ENCODE results near the gene TDP1.

The TDP1 gene

DNA sequence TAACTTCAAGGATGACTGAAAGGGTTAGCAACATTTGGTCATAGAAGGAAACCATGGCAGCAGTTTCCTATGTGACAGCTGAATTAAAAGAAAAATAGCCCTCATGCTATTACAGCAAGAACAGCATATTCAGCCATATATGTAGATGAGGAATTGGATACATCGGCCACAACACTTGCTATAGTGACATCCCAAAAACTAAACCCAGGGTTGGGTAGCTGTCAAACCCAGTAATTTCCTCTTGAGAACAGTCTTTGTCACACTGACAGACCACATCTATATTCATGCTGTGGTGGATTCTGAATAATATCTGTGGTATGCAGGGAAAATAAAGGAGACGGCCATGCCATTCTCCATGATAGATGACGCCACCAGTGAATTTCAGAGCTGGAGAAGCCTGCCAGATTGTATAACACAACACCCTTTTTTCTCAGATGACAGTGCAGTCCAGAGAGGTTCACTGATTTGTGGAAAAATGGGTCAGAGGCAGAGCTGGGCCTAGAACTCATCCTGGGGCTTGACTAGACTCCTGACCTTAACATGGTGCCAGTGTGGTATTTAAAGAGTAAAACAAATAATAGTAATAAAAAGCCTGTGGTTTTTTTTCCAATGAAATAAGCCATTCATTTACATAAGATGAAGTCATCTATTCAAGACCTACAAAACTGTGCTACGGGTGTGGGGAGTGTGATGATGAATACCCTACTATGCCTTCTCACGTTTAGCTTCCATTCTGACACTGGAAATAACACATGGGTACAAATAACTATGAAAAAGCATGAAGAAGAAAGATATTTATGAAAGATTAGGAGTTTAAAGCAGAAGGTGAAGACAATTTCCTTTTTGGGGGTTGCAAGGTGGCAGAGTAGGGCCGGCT lies 33.5 kb upstream of the TDP1 start:
- no peak overlapping the region for H3K4me3 ChIP-seq (ENCODE audit: low read length)
- TF ChIP-seq ZNF274 (IDR thresholded peaks at IDR 0.05; ENCODE audit: low read depth, low read length): no peak

DNA sequence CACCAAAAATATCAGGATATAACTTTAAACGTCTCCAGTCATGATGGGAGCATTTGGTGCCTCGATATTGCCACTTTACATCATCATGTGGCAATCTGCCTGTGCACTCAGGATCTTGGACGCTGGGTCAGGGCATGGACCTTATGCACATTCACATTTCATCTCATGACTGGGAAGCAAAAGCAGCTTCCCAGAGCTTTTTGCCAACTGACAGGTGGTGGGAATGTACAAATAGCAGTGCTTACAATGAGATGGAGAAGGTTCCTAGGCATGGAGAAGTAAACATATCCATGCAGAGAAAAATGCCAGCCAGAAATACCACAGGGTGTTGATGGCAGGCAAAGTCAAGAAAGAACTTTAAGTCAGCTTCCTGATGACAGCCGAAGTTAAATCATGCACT lies 31.5 kb upstream of the TDP1 start:
- H3K4me3 ChIP-seq (ENCODE audit: low read length): no peak overlapping the region
- no peak for TF ChIP-seq ZNF274 (IDR thresholded peaks at IDR 0.05; ENCODE audit: low read depth, low read length)

DNA sequence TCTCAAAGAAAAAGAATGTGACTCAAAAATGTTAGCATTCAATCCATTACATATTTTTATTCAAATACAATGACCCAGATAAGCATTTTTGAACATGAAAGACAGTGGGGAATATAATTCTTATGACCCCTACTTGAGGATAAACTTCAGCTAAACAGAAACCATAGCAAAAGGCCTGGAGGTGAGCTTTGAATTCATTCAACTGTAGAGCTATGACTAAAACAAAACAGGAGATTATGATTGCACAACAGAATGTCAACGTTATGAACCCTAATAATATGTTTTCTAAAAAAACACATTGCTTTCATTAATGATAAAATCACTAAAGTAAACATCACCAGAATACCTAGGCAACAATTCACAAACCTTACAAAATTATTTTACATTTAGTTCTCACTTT lies 29.0 kb upstream of the TDP1 start:
- no peak overlapping the region for H3K4me3 ChIP-seq (ENCODE audit: low read length)
- TF ChIP-seq ZNF274 (IDR thresholded peaks at IDR 0.05; ENCODE audit: low read depth, low read length): no peak

DNA sequence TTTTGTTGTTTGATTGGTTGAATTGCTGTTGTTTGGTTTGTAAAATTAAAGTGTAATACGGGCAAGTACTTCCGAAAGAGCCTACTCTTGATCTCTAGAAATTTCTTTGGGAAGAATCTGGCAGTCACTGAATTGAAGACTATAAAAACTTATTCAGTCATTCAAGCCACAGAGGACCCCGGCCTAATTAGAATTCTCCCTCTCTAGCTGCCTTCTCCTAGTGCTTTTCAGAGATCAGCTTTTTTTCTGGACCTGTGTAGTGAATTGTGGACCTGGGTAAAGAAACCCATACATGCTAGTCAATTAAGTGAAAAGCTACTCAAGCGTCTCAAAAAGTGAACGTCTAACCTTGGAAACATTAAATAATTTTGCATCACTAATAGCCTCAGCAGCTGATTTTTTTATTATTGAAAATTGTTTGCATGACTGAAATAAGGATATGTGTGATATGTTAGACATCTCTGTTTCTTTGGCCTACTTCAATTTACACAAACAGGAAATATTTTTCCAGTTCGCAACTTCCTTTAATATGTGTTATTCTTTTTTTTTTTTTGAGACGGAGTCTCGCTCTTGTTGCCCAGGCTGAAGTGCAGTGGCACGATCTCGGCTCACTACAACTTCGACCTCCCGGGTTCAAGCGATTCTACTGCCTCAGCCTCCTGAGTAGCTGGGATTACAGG lies 28.4 kb upstream of the TDP1 start:
- H3K4me3 ChIP-seq (ENCODE audit: low read length): no peak overlapping the region
- no peak for TF ChIP-seq ZNF274 (IDR thresholded peaks at IDR 0.05; ENCODE audit: low read depth, low read length)

DNA sequence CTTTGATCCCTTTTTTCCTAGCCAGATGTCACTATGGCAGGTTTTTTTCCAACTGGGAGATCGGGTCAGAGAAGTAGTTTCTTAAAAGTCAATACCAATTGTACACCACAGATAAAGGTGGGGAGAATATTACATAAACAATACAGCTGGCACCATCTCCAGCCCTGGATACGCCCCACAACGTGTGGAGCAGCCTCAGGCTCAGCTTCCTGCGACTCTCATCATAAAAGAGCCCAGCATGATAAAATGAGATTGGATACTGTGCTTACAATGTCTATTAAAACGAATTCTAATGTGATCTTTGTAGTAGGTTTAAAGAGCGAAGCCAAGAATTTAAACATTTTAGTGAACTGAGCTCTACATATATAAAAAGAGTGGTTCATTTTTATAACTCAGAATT lies 22.7 kb upstream of the TDP1 start:
- H3K4me3 ChIP-seq (ENCODE audit: low read length): no peak overlapping the region
- no peak for TF ChIP-seq ZNF274 (IDR thresholded peaks at IDR 0.05; ENCODE audit: low read depth, low read length)

DNA sequence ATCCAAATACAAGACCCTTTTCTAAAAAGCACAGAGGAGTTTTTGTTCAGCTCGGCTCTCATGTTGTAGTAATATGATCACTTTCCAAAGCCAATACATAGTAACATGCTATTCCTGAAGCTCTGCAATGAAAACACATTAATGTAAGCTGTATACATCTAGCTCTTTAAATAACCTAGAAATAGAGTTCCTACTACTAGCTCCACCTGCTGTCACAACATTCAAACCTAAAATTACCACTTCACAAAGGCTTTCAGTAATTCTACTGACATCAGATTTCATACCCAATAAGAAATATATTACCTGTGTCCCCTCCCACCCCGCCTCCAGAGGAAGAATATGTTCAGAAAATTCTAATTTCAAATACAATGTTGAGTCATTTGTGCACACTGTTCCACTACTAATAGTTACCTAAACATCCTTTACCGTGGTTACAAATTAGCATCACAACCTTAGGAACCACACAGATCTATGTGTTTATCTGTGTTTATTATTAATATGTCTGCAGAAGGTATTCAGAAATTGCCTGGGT lies 19.0 kb upstream of the TDP1 start:
- no peak for TF ChIP-seq ZNF274 (IDR thresholded peaks at IDR 0.05; ENCODE audit: low read depth, low read length)
- H3K4me3 ChIP-seq (ENCODE audit: low read length): no peak overlapping the region

DNA sequence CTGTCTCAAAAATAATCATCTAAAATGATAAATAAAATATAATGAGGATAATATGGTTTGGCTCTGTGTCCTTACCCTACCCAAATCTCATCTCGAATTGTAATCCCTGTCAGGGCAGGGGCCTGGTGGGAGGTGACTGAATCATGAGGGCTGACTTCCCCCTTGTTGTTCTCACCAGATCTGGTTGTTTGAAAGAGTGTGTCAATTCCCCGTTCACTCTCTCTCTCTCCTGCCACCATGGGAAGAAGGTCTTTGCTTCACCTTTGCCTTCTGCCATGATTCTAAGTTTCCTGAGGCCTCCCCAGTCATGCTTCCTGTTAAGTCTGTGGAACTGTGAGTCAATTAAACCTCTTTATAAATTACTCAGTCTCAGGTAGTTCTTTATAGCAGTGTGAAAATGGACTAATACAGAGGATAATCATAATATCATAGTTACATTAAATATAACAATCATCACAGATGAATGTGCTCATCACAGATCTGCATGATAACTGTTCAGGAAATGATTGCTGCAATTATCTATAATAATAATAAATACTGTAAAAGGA lies 13.8 kb upstream of the TDP1 start:
- H3K4me3 ChIP-seq (ENCODE audit: low read length): no peak overlapping the region
- no peak for TF ChIP-seq ZNF274 (IDR thresholded peaks at IDR 0.05; ENCODE audit: low read depth, low read length)

DNA sequence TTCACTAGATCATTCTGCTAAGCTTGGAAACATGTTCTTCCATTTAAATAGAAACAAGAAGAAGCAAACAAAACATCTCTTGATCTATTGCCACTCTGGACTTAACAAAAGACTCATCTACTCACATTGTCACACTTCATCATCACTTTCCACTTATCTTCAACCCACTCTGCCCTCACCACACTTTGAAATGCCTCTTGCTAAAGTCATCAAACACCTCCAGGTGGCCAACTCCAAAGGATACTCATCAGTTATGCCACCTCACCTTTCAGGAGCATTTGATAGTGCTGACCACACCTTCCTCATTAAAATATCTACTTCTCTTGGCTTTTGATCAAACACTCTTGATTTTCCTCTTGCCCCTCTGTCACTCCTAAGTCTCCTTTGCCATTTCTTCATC lies 8.4 kb upstream of the TDP1 start:
- H3K4me3 ChIP-seq (ENCODE audit: low read length): no peak overlapping the region
- TF ChIP-seq ZNF274 (IDR thresholded peaks at IDR 0.05; ENCODE audit: low read depth, low read length): no peak

DNA sequence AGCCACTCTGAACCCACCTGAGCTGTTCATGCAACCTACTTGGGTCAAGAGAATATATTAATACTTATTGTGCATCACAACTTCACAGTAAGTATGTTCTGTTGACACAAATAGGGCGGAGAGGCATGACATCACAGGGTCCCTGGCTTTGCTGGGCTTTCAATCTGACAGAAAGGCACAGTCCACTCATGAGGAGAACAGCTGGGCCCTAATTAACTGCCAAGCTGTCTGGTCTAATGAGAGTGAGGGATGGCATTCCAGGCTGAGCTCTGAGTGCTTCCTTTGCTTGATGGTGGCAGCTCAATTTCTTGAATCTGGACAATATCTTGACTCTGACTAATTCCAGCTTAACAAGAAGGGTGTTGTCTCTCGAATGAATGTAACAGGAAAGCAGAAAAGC lies 3.2 kb upstream of the TDP1 start:
- H3K4me3 ChIP-seq (ENCODE audit: low read length): no peak overlapping the region
- TF ChIP-seq ZNF274 (IDR thresholded peaks at IDR 0.05; ENCODE audit: low read depth, low read length): no peak

DNA sequence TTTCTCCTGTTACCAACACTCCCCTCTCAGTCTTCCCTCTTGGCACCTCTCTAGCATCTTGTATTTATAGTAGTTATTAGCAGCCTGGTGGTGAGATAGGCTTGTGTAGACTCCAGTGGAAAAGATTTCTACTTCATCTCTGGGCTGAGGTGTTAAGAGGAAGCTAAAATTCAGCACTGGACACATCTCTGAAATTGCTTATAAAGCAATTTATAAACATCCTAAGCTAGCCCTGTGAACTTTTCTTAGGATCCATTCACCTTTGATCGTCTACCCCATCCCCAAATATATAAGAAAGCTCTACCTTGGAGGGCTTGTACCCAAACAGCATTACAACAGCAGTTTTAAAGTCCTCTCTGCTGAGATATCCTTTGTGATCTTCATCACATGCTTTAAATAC lies 2.1 kb upstream of the TDP1 start:
- TF ChIP-seq ZNF274 (IDR thresholded peaks at IDR 0.05; ENCODE audit: low read depth, low read length): no peak
- peak overlapping the region; percentile 67; the same call in 1 of the 2 replicates for H3K4me3 ChIP-seq (ENCODE audit: low read length)

DNA sequence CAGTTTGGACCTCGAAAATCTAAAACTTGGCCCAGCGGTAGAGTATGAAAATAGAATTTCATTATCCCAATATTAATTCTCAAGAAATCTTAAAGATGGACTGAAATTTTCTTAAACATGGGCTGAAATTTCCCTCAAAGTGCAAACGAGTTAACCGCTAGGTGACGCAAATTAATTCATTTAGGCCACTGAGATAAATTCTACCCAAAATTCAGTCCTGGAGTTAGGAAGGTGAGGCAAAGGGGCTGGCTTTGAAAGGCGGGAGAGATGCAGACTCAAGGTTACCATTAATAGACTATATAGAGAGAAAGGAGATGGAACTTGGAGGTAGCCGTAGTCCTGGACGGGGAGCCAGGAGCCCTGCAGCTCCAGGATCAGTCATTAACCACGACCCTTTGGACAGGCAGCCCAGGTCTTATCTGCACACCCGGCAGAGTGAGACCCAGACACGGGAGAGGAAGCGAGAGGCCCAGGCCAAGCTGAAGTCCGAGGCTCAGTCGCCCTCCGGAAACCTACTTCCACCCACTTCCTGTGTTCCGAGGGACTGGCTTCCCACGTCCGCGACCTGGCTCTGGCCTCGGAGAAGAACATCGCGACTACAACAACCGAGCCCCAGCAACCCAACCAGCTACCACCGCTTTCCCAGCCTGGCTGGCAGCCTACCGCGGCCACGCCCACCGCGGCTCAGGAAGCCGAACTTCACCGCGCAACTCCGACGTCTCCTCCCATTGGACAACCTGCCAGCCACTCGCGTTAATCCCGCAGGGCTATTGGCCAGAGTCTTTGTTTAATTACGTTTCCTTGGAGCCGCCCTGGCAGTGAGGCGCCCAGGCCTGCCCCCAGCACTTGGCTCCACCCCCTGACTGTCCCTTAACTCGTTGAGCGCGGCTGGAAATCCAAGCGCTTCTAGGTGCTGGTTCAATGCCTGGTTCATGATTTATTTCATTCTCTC lies 1.4 kb upstream of the TDP1 start, which contains the start of gene EFCAB11:
Gene EFCAB11 (minus strand): TSS at position 661 of the 952 bp plus-strand sequence. CDS start 70 bp downstream, at position 591.
- peak within 1 kb of the TSS; percentile 81 for H3K4me3 ChIP-seq (ENCODE audit: low read length)
- TF ChIP-seq ZNF274 (IDR thresholded peaks at IDR 0.05; ENCODE audit: low read depth, low read length): no peak

DNA sequence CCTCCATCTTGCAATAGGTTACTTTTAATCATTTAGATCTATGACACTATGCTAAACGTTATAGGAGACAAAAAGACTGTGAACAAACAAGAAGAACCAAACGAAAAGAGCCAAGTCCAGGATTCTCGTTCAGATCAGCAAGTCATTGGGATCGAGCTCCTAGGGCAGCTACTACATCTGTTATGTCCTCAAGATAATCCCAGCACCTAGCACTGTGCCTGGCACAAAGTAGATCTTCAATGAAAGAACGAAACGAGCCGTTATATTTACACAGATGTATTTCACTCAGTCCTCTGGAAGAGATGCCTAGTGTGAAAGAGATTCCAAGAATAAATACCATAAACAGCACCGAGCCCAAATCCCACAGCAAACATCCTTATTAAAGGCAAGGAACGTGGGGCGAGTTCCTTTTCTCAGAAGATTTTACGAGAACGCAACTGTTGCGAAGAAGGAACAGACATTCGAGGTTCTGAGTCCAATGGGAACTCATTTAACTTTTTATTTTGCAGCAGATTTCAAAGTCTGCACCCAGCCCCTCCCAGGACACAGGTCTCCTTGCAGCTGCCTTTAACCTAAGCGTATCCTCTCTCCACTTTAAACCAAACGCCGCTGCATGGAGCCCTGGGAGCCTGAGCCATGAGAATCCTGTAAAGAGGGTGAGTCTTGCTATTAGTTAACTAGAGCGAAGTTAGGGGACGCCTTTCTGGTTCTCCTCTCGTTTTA lies 544 bp upstream of the TDP1 start:
- TF ChIP-seq ZNF274 (IDR thresholded peaks at IDR 0.05; ENCODE audit: low read depth, low read length): no peak

DNA sequence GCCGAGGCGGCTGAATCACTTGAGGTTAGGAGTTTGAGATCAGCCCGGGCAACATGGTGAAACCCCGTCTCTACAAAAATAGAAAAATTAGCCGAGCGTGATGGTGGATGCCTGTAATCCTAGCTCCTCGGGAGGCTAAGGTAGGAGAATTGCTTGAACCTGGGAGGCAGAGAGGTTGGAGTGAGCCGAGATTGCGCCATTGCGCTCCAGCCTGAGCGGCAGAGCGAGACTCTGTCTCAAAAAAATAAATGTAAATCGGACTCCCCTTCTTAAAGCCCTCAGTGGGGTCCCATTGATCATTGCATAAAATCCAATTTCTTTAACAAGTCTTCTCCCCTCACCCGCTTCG lies 908 bp downstream of the TDP1 start:
- peak overlapping the region; percentile 81 for H3K4me3 ChIP-seq (ENCODE audit: low read length)
- TF ChIP-seq ZNF274 (IDR thresholded peaks at IDR 0.05; ENCODE audit: low read depth, low read length): no peak

More for the DNA sequence above, 544 bp upstream of the TDP1 start:
- peak overlapping the region; percentile 81 for H3K4me3 ChIP-seq (ENCODE audit: low read length)
